Stimulated activated CD4-positive, alpha-beta T cell treated with anti-CD3 and anti-CD28 coated beads, Interleukin-4, amount 100 ng/mL, for 24 hours (primary cell): Measurements from ENCODE around the gene FOXP1.

Source experiments
- DNase-seq: peaks from one replicate; pipeline ENCODE4 v3.0.0-alpha.2; 2020

The FOXP1 gene

DNA sequence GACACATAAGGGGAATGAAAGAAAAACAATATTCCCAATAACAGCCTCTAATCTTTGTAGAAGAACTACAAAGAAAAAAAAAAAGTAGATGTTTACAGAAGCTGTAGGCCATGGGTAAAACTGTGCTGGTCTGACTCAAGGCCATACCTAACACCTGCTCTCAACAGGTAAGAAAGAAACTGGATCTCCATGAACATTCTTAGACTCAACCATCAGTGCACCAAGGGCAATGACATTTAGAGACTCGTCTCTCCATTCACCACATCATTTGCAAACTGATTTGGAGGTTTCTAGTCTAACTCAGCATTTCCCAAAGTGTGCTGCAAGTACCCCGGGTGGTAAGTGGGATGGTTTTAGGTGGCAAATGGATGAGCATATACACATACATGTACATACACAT lies 164.2 kb downstream of the FOXP1 start:
- peak; percentile 20 for DNase-seq

DNA sequence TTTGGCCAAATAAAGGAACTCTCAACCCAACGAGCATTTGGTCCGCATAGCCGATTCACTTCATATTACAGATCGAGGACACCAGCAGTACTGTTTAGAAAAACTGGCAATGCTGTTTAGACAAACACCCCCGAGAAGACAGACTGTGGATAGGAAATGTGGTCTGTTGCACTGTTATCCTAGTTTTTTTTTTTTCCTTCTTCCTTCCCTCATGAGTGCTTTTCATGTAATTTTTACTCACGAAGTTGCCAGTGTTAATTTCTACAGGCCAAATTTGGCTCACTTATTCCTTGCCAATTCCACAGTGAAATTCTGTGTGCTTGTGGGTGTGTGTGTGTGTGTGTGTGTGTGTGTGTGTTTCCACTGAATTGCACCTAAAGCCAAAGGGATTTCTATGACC lies 165.7 kb downstream of the FOXP1 start:
- DNase-seq: no peak

DNA sequence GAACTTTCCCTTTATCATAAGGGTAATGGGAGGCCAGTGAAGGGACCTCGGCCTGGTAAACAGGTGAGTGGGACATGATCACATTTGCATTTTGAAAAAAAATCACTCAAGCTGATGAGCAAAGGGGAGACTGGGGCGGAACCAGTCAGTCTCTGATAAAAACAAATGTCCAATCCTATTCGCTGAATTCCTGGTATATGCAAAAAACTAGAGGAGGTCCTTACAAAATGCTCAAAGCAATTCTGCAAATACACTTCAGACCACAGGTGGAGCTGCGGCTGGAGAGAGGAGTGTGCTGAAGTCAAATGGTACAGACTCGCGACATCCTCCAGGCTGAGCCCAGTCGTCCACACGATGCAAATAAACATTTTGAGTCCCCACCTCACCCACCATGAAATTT lies 166.7 kb downstream of the FOXP1 start:
- peak; percentile 46 for DNase-seq

DNA sequence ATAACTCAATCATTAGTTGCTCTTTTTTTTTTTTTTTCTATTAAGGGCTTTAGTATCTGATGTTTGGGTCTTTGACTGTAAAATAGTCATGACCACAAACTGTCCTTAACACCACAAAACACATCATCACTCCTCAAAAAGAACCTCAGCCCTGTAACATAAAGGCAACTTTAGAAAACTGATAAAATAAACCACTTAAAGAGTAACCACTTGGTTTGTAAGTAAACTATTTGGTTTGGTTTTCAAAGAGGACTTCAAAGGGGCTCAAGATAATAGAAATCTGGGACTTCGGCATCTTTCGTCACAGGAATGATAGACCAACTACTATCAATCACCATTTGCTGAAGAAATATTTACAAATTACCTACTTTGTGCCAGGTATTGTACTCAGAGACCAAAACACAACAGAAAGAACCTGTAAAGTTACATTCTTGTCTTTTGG lies 167.8 kb downstream of the FOXP1 start:
- DNase-seq: no peak

DNA sequence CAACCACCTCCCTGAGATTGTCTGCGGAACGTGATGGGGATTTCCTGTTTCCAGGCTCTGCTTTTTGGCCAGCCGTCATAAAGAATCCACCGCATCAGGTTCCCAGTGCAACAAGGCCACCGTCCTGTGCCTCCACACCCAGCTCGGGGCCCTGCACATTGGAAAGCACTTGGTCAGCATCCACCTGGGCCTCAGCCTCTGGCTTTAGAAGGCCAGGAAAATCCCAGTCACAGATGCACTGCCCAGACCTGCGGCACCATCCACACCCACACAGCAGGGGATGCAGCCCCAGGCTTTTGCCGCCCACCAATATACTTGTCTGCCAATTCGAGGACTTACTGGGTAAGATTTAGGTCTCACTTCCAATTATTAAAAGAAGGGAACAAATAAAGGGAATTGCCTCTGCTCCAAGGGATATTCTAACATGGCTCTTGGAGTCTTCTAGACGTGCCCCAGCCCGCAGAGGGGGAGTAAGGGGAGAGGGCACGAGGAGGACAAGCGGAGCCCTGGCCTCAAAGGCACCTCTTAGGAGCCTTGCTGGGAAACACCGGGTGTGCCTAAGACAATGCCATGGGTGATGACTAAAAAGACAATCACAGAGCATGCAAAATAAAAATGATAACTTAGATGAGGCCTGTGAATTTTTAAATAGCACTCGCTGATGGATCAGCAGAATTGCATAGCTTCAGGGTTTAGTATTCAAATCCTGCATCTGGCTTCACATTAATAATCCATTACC lies 169.2 kb downstream of the FOXP1 start:
- no peak for DNase-seq

DNA sequence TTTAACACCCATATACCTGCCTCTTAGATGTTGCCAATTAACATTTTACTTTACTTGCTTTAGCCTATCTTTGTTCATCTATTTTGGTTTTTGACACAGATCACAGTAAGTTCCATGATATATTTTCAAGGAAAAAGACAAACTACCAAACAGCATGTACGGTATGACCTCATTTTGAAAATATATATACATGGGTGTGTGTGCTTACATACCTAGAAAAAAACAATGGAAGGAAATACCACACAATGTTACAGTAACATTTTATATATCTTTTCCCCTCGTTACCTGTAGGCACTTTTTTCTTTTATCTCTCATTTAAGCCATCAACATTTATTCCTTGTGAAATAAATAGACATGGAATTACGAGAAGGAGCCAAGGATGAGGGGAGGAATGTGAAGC lies 170.0 kb downstream of the FOXP1 start:
- DNase-seq: no peak

DNA sequence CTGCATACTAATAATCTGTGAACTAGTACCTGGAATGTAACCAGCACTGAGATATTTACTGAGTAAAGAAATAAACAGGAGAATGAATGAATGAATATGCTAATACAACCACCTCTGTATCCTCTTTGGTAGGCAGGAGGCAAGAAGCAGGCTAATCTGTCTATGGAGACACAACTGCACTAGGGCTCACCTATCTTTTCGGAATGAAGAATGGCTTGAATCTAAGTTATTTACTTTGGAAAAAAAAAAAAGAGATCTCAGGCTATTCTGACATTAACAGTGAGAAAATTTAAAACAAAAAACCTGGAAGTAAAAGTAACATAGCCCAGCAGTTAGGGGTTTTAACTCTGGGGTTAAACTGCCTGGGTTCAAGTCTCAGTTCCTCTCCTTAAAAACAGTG lies 174.2 kb downstream of the FOXP1 start:
- no peak for DNase-seq

DNA sequence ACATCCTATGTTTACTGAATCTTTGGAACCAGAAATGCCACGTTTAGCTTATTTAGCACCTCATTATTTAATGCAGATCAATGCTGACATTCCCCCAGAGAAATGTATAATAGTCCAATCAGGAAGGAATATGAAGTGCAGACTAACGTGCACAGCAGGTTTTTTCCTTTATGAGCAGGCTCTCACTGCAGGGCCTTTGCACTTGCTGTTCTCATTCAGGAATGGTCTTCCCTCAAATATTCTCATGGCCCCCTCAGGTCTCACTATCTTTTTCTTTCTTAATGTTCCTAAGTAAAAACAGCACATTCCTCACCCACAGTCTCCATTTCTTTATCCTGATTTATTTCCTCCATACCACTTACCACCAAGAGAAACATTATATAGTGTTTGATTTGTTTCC lies 174.6 kb downstream of the FOXP1 start:
- no peak for DNase-seq

DNA sequence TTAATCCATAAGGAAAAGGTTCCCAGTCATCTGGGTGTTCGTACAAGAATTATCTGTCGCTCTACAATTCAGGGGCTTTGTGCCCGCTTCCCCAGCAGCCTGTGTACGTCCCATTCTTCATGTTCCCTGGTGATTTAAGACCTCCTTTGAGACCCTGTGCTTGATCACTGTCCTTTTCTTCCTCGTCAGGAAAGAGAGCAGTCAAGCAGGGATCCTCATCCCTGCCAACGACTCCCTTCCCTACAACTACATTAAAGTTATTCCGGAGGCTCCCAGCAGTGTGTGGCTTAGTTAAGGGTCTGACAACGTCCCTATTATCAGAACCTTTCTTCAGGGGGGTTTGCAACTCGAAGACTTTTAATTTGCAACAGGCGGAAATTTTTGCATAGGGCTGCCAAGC lies 175.7 kb downstream of the FOXP1 start:
- DNase-seq: no peak

DNA sequence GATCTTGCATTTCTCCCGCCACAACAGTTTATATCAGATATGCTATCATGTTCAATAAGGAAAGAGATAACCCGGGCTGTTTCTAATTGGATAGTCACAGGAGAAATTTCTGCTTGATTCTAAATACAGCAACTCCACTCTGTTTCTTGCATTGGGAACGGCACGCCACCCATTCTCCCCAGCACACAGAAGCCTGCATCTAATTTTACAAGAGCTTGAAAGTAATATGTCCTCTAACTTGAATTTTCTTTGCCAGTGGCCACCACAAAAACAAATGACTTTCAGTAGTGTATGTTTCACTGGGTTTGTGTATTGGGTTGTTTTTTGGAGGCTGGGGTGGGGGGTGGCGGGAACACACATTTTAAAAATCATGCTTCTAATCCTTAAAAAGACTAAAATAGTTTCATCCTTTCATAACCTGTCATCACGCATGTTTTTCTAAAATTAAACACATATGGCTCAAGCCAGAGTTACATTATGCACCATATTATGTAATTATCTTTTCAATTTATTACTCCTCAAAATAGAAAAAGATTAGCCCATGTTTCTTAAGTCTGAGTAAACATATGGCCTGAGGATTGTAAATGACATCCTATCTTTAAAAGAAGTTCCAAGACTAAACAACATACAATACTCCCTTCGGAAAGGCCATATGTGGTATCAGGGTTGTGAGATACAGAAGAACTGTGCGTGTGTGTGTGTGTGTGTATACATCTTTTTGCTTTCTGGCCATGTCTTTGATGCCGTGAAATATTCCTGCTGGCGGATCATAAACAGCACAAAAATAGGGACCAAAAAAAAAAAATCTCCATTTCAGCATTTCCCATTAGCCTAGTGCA lies 176.3 kb downstream of the FOXP1 start:
- DNase-seq: no peak

DNA sequence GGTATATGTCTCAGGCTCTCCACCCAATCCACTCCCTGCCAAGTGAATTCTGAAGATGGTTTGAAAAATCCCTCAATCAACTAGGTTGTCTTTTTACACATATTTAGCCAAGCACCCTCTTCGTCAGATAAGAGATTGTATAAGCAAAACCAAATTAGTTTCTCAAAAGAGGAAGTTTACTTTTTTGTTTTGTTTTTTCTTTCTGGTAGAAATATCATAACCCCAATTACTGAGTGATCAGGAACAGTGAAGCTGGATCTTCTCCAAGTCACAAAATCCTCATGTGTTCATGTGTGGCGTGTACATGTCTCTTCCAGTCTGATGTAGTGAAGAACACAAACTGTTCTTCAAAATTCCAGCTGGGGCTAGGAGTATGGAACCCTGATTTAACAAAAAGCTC lies 180.6 kb downstream of the FOXP1 start:
- DNase-seq: no peak

DNA sequence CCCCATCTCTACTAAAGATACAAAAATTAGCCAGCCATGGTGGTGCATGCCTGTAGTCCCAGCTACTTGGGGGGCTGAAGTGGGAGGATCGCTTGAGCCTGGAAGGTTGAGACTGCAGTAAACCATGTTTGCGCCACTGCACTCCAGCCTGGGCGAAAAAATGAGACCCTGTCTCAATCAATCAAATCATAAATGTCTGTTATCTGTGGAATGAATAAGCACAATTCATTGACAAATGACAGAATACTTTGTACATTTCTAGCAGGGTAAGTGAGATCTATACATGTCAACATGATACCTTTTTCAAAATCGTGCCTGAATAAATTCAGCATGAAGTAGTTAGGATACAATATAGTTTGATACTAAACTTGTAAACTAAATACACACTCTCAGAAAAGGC lies 181.2 kb downstream of the FOXP1 start:
- DNase-seq: no peak

DNA sequence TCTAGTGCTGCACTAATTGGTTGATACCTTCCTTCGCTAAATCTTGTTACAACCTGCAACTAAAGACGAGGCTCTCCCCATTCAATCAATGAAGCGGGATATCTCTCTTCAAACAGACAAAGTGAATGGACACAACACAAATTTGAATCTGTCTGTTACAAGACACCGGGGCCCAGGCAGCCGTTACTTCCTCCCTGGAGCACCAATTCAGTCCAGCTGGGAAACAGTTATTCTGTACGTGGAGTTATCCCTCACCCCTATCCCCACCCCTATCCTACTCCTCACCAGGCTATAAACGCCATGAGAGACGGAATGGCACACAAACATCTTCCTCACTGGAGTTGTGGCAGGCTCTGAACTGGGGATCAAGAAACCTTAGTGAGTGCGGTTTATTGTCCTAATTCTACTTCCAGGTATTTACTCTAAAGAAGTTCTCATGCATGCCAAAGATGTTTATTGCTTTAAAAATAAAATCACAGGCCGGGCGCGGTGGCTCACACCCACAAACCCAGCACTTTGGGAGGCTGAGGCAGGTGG lies 181.8 kb downstream of the FOXP1 start:
- no peak for DNase-seq

DNA sequence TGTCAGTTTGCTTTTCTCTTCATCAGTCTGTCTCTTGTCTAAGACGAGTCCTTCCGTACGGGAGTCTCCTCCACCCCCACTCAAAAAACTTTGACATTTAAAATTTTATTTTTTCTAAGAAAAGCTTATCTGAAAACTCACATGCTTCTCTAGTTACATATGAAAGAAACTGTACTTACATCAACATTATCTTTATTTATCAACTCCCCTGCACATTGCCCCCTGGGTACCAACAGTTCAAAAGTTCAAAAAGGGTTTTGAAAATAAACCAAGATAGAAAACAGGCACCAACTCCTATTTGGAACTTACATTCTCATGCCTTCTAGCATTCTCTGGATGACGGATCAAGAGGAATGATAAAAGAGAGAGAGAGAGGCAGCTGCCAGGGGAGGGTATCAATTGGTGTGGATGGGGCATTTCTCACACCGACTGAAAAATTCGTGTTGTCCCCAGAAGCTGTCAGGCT lies 182.5 kb downstream of the FOXP1 start:
- no peak for DNase-seq

DNA sequence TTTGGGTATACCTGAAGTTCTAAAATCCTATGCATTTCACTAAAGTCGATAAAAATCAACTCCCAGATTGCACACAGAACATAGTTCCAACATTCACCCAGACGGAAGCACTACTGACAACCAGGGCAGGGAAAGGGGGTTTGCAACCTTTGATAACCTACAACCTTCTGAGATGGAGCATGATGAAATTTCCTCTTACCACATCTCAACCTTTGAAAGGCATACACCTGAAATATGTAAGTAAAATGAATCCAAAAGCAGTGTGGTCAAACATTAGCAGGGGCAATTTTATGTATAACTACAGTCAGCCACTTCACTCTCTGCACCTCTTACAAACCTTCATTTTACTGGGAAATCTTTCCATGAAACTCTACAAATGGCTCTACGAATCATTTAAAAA lies 184.1 kb downstream of the FOXP1 start:
- no peak for DNase-seq

DNA sequence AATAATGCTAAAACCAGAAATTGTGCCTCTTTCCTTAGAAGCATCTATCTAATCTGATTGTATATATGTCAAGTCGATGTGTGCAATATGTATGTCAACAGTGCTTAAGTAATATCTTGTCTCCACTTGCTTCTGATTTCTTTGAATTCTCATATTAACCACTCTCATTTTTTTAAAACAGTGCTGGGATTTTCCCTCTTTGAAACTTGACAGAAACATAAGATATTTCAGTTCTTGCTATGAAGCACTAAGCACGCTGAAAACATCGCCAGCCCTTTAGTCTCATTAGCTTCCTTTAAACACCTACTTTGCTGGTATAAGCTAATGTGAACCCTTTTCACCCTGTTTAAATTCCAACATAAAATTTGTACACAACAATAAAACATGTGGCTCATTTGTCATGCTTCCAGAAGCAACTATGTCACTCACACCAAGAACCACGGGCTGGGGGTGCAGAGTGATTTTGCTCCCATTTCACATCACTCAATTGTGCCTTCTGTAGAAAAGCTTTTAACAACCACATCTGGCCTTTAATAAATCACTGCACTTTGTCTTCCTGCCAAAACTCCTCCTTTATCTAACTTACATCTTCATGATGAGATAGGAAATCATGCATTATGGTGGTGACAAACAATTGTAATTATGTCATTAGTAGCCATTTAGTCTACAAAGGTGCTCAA lies 185.2 kb downstream of the FOXP1 start:
- DNase-seq: peak; percentile 56

DNA sequence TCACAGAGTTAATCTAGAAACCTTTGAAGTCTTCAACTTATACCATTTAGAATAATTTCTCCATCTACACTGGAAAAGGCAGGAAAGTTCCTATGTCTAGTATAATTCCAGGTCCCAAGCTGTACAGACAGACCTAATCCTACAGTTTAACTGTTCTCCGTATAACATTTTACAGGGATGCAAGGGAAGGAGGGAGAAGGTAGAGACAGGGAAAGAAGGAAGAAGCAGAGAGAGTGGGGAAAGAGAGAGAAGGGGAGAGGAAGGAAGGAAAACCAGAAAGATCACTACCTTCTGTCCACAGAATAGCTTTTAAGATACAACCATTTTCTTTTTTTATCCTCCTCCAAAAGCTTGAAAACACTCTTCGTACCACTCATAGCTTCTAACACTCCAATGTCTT lies 185.8 kb downstream of the FOXP1 start:
- DNase-seq: no peak

DNA sequence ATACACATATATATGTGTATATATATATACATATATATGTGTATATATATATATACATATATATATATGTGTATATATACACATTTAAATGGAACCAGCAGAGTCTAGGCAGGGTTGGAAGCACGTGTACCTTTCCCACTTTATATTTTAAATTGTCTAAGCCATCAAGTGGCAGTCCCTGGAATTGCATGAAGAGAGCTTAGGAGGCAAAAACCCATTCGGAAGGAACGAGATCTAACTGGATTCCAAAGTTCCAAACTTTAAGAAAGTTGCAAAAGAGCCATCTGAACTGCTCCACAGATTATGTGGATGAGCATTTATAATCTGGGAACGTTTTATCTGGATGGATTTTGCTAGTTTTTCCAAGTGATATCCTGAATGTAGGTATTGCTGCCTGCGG lies 186.5 kb downstream of the FOXP1 start:
- peak; percentile 50 for DNase-seq

DNA sequence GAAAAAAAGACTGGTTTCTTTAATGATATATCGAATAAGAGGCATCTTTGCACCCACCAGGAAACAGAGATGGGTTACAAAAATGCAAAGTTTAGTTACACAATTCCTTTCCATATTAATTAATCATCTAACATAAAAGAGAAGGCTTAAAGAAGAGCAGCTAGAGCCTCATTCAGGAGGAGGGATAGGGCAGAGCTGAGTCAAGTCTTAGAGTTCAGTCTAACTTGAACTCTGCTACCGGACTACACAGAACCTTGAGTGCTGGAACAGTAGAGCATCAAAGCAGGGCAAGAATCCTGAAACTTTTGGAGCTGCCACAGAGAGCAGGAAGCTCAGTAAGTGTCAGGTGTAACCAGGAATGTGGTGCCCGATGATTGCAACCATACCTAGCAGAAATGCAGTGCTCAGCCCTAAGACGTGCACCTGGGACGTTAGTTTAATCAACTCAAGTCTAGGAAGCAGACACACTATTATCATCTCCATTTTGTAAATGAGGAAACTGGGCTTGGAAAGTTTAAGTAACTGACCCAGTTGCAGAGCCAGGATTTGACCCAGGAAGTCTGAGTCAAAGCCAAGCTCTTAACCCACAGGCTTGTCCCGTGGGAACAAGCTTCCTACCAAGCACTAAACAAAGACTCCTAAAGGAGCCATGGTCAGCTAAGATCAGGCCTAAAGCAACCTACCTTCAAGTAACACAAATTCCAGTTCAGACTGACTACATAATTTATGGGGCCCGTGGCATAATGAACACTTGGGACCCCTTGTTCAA lies 187.4 kb downstream of the FOXP1 start:
- DNase-seq: no peak

DNA sequence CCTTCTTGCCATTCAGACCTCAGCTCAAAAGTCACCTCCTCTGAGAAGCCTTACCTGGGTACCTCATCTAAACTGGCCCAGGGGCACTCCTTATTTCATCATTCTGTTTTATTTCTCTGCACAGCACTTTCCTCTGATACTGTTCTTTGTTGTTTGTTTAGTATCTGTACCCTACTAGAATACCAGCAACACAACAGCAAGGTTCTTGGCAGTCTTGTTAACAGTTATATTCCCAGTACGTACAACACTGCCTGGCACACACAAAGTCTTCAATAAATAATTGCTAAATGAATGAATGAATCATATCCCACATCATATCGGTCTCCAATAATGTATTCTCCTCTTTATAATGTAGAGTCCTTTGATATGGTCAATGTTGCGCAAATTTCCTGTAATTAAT lies 188.1 kb downstream of the FOXP1 start:
- DNase-seq: no peak

DNA sequence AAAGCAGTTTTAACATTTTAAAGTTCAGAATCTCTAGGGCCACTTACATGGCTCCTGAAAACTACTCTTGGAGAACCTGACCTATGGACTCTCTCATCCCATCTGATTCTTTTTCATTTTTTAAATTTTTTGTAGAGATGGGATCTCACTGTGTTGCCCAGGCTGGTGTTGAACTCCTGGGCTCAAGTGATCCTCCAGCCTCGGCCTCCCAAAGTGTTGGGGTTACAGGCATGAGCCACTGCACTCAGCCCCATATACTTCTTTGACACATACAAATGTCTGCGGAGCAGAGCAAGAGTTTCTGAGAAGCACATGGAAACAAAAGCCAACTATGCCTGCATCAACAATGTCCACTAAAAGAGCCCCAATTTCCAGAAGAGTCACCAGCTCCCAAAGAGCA lies 189.8 kb downstream of the FOXP1 start:
- no peak for DNase-seq

DNA sequence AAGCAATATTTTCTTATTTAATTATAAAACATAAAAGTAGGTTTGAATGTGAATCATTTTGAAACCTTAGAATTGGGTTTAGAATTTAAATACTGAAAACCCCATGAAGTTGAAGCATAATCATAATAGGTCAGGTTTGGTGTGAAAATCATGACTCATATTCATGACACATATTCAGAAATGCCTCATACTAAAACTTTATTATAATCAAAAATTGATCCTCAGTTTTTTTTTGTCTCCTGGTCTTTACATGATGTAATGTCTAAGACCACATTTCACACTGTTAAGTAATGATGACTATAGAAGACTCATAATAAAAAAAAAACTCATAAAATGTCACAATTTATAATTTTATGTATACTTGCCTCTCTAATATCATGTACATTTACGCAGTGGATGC lies 190.4 kb downstream of the FOXP1 start:
- no peak for DNase-seq

DNA sequence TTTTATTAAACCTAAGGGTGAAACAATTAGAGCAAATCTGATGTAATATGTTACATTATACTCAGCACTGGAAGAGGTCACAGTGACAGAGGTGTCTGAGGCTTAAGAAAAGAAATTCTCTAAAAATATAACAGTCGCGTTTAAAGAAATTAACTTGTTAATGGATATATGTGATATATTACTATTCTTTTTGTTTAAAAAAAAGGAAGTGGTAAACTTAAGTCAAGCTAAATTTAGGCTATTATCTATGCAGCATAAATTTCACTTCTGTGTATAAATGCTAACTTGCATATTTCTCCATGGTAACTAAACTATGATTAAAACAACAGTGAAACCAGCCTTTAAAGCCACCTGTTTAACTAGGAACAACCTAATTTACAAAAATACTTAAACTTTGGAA lies 191.3 kb downstream of the FOXP1 start:
- DNase-seq: no peak
